ENCODE data around the gene RORC.

DNA sequence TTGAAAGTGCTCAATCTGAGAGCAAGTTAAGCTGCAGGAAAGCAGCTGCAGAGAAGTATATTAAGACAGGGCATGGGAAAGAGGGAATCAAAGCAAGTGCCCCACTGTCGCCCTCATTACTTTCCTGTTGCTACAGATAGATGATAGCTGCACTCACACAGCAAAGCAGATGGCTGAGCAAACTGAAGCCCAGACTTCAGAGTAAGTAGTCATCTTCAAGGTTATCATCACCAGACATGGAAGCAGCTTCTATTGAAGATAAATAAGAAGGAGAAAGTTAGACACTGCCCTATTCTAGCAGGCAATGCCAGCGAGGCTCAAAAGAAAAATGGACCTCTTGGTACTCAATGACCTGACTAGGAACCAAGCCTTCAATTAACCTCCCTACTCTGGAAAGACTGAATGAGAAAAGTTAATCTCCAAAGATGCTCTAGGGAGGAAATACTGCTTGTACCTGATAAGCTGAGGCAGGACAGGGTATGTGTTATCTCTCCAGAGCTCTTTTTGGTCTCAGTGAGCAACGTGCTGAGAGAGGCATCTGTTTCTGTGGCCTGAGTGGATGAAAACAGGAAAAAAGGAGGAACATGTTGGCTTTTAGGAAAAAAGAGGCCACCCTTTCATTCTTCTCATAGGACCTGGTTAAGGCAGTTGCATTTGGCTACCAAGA lies 57.2 kb downstream of the RORC start:
- TF ChIP-seq GATA2 (IDR thresholded peaks at IDR 0.05; ENCODE audit: low read depth, low read length) (no peak), GATA3 (IDR thresholded peaks at IDR 0.05; ENCODE audit: low read depth, low read length) (no peak)

Measured in SH-SY5Y (cell line).